HG03520 (cell line): ENCODE data around the gene SART1.

ENCODE experiments used
- ATAC-seq: cut with Tn5 transposase; IDR thresholded peaks from one replicate; pipeline ENCODE4 v1.9.1; 2021; ENCODE audit warnings: mild to moderate bottlenecking, moderate library complexity; ENCODE audit not compliant: unreplicated experiment

SART1 gene

GRCh38 chr11:65961267-65962140 is at the start of gene SART1:
Gene SART1, plus strand, starts transcription at chr11:65961734. Its CDS starts 47 bp downstream, at chr11:65961781.
- ATAC-seq = peak; percentile 81

DNA sequence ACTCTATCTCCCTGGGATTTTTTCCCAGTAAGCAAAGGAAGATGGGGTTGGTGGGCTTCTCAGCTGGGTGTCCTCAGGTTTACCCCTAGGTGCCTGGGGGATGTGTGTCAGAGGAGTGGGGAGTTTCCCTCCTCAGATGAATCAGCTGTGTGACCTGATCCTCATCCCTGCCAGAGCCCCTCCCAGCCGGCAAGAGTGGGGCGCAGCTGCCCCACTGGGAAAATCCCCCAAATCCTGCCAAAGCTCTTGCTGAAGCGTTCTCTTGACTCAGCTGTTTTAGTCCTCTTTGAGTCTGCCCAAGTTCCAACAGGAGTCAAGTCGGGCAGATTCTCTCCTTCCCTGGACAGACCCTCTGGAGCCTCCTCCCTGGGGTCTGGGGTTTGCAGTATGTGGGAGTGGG is 48.7 kb upstream of the SART1 start:
- no peak for ATAC-seq

- no peak for ATAC-seq
Observed at GRCh38 chr11:65915101-65915820, 46.3 kb upstream of the SART1 start.

DNA sequence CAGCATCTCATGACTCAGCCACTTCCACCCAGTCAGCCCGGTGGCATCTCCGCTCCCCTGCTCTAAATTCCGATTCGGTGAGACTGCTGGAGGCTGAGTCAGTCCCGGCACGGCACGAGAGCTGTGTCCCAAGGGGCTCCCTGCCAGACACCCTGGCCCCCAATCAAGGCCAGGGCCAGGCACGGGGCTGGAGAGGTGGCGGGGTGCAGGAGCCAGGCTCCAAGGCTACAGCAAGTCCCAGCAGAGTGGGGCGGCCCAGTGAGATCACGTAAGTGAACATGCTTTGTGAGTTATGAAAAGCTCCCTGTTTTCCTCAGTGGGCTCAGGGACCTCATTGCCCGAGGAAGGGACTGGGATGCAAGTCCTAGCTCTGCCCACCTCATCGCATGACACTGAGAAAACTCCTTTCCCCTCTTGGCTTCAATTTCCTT is 45.7 kb upstream of the SART1 start:
- no peak for ATAC-seq

DNA sequence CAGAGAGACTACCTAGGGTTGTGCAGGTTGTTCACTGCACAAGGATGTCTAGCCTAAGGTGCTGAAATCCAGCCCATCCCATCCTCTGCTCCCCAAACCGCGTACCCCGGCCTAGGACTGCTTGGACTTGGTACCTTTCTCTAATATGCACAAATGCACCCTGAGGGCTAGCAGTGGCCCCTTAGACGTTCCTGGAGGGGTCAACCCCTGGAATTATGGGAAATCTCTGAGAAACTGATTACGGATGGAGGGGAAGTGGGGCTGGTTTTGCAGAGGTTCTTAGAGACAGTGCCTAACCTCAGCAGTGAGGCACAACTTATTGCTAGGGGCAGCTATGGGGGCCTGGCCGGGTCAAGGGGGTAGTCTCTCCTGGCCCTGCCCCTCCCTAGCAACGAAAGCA is 45.1 kb upstream of the SART1 start:
- ATAC-seq = no peak

DNA sequence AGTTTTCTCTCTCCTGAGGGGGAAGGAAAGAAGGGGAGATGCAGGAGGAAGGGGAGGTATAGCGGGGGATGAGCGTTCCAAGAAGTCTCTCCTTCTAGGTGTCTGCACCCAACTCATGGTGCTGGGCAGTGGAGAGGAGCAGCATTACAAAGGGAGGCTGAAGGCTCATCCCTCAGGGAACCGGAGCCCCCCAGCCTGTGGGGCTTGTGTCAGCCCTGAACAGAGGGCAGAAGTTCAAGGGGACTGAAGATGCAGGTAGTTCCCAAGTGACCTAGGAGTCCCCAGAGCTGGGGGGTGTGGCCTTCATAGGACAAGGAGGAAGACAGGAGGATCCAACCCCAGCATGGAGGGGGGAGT is 44.5 kb upstream of the SART1 start:
- no peak for ATAC-seq

GRCh38 chr11:65917434-65918210 is 43.9 kb upstream of the SART1 start:
- no peak for ATAC-seq

DNA sequence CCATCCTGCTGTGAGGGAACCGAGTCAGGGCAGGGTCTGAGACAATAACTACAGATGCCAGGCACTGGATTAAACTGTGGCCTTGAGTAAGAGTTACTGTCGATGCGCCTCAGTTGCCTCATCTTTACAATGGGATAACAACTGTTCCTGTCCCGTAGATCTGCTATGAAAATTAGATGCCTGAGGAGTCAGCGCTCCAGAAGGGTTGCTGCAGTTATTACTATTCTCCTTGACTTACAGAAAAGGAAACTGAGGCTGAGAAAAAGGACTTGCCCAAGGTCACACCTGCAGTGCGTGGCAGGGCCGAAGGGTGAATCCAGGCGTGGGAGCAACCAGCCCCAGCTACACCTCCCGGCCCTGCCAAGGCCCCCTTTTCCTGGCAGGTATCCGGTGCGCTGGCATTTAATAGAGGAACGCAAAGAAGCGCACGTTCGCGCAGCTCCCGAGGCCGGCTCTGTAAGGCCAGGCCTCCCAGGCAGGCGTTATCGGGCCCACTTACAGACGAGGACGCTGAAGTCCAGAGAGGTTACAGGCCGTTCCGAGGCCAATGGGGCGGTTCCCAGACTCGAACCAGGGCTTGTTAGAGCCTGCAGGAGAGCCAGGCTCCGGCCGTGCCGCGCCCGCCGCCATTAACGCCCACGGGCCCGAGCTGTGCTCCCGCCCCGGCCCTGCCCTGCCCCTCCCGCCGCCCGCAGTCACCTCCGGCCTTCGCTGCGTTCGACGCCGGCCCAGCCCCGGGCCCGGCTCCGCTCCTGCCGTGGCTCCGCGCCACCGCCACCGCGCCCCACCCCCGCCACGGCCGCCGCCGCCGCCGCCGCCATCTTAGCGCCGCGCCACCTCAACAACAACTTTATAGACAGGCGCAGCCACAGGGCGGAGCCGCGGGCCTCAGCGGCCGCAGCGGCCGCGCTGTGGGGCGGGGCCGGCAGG is 43.1 kb upstream of the SART1 start, which contains the start of gene C11orf68:
TSS of gene C11orf68 (minus strand) at position 852 of the 930 bp plus-strand sequence. CDS start at position 821, 31 bp downstream.
- peak; percentile 42 for ATAC-seq

DNA sequence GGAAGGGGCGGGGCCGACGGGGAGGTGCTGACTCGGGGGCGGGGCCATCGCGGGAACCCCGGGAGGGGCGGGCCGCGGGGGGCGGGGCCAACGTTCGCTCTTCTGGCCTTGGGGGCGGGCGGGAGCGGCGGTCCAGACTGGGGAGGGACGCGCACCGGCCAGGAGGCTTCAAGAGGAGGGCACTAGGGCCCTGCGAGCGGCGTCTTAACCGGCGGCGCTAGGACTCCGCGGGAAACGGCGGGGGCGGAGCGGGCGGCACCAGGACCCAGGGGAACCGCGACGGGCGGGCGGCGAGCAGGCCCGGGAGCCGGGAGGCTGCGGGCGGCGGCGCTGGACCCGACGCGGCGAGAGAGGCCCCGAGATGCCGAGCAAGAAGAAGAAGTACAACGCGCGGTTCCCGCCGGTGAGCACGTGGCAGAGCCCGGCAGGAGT is 42.4 kb upstream of the SART1 start, which contains the start of gene DRAP1:
TSS of gene DRAP1 (plus strand) at position 286 of the 432 bp plus-strand sequence. CDS start at position 362, 76 bp downstream.
- ATAC-seq = peak; percentile 69

GRCh38 chr11:65919573-65920371 is 41.8 kb upstream of the SART1 start:
- peak; percentile 34 for ATAC-seq

DNA sequence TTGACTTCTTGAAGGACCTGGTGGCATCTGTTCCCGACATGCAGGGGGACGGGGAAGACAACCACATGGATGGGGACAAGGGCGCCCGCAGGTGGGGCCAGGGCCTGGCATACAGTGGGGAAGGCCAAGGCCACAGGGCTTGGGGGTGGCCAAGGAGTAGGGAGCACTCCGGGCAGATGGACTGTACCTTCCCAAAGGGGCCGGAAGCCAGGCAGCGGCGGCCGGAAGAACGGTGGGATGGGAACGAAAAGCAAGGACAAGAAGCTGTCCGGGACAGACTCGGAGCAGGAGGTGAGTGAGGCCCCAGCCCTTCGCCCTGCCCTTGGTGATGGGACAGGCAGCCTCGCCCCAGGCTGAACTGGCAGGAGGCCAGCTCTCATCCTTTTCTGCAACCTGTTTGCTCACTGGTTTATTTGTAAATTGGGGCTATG is 41.1 kb upstream of the SART1 start:
- no peak for ATAC-seq

DNA sequence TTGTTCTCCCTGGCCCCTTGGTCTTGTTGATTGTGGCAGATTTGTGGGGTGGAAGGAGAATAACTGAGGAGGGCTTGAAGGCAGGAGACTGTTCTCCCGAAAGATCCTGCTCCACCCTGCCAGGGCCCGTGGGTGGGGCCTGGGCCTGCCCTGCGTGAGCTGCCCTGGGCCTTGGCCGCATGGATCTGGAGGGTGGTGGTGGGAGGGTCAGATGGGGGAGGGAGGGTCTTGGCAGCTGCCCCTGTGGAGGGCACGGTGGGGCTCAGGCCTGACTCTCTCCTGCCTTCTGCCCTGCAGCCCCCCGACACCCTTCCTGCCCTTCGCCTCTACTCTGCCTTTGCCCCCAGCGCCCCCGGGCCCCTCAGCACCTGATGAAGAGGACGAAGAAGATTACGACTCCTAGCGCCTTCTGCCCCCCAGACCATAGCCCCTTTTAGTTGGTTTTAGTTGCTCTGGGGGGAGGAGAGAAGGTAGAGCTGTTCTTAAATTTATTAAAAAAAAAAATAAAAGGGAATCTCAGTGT is 40.4 kb upstream of the SART1 start:
- ATAC-seq = no peak

DNA sequence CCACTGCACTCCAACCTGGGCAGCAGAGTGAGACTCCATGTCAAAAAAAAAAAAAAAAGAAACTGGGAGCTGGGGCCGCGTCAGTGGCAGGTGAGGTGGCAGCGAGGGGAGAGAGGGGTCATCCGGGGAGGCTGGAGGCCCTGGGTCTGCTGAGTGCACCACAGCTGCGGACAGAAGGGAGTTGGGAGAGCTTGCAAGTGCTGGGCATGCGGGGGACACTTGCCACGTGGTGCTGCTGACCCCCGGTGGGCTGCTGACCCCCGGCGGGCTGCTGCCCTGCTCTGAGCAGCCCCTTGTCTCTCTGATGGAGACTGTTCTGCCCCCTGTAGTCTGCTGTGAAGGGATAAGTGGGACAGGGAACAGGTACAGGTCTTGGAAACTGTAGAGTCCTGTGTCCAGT is 39.7 kb upstream of the SART1 start:
- ATAC-seq = no peak

GRCh38 chr11:65922565-65922964 is 39.0 kb upstream of the SART1 start:
- no peak for ATAC-seq

GRCh38 chr11:65925397-65925796 is 36.1 kb upstream of the SART1 start:
- no peak for ATAC-seq

DNA sequence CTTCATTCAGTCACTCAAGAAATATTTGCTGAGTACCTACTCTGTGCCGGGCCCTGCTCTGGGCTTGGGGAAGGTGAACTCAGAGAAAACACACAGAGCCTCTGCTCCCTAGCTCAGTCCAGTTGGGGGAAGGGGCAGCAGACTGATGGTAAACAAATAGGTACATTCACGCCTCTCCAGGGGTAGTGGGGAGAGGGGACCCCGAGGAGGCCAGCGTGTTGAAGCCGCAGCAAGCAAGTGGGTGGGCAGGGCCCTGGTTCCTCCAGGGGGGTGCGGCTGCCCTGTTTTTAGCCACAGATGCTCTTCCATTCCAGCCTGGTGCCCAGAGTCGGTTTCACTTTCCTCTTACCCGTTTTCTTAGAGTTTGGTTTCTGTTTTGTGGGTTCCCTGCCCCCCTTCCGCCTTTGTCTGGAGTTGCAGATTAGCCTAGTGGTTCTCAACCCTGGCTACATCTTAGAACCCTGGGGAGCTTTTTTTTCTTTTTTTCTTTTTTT is 33.6 kb upstream of the SART1 start:
- no peak for ATAC-seq

- ATAC-seq = no peak
Observed at GRCh38 chr11:65928667-65929066, 32.9 kb upstream of the SART1 start.

DNA sequence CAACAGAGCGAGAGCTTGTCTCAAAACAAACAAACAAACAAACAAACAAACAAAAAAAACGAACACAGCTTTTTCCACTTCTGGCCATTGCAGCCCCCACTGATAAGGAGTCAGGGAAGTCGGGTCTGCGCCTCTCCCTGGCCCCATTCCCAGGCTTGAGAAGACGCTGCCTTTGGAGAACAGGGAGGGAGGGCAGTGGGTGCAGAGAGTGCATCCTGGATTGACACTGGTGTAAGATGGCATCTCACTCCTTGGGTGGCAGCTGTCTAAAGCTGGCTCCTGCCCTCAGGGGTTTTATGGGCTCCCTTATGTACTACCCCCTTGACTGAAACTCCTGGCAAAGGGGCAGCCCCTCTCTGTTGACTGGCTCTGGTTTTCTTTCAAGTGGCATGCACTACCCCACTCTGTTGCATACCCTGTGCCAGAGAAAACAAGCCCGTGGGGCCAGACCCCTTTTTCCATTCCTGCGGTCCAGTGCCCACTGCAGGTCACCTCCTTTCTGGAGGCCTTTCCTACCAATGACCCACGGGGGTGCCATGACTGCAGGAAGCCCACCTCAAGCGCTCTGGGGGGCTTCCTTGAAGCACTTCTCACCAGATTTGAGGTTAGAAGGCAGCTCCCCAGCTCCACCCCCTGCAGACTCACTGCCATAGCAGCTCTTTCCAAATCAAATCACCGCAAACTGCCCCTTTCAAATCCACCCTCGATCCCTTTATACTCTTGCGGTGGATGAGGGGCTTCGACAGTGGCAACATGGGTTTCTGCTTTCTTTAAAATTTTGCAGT is 29.6 kb upstream of the SART1 start:
- ATAC-seq = no peak
